Mesendoderm (in vitro differentiated cells): Measurements from ENCODE around the gene AMDHD2. TPM values are rescaled to one million over a fixed set of nuclear protein-coding genes. Genes with fewer than 3 reads are reported as not detected.

Source experiments
- DNase-seq: peaks from one replicate; pipeline ENCODE4 v3.0.0; 2013
- H2AK5ac ChIP-seq: 2 replicates; pipeline ENCODE4 v1.6.1; 2013; ENCODE audit warnings: low read length, inconsistent platforms
- H2BK120ac ChIP-seq: 2 replicates; pipeline ENCODE4 v1.6.1; 2013; ENCODE audit warnings: low read depth, mild to moderate bottlenecking, low read length, moderate library complexity, mixed read lengths
- H2BK15ac ChIP-seq: replicated peaks from 2 replicates; pipeline ENCODE4 v1.6.1; 2013; ENCODE audit warnings: low read depth, mild to moderate bottlenecking, moderate library complexity
- H2BK5ac ChIP-seq: 2 replicates; pipeline ENCODE4 v1.6.1; 2013; ENCODE audit warnings: low read length, inconsistent platforms
- H3K18ac ChIP-seq: 2 replicates; pipeline ENCODE4 v1.6.1; 2013; ENCODE audit warnings: mild to moderate bottlenecking, low read length, mixed read lengths
- H3K23ac ChIP-seq: one replicate; pipeline ENCODE4 v1.6.1; 2013; ENCODE audit warnings: low read length
- H3K27ac ChIP-seq: 2 replicates; pipeline ENCODE4 v1.5.1; 2013; ENCODE audit warnings: low read depth, mild to moderate bottlenecking, inconsistent platforms, low read length, moderate library complexity
- H3K27me3 ChIP-seq: 2 replicates; pipeline ENCODE4 v1.6.1; 2013; ENCODE audit warnings: low read length, control low read depth, mild to moderate bottlenecking, inconsistent platforms; ENCODE audit not compliant: insufficient read depth, poor library complexity
- H3K36me3 ChIP-seq: 2 replicates; pipeline ENCODE4 v1.6.1; 2013; ENCODE audit warnings: low read length, inconsistent platforms; ENCODE audit not compliant: control insufficient read depth, insufficient read depth
- H3K4ac ChIP-seq: one replicate; pipeline ENCODE4 v1.6.1; 2013; ENCODE audit warnings: low read depth, mild to moderate bottlenecking, low read length, moderate library complexity
- H3K4me1 ChIP-seq: 2 replicates; pipeline ENCODE4 v1.6.1; 2013; ENCODE audit warnings: low read depth, low read length, inconsistent platforms; ENCODE audit not compliant: control insufficient read depth
- H3K4me2 ChIP-seq: 2 replicates; pipeline ENCODE4 v1.6.1; 2013; ENCODE audit warnings: low read length
- H3K4me3 ChIP-seq: 2 replicates; pipeline ENCODE4 v1.5.1; 2013; ENCODE audit warnings: mild to moderate bottlenecking, low read length
- H3K56ac ChIP-seq: one replicate; pipeline ENCODE4 v1.6.1; 2013; ENCODE audit warnings: low read length
- H3K79me1 ChIP-seq: 2 replicates; pipeline ENCODE4 v1.6.1; 2013; ENCODE audit warnings: low read length, inconsistent platforms
- H3K79me2 ChIP-seq: 2 replicates; pipeline ENCODE4 v1.6.1; 2013; ENCODE audit warnings: mild to moderate bottlenecking, low read length; ENCODE audit not compliant: control insufficient read depth, insufficient read depth
- H3K9ac ChIP-seq: 2 replicates; pipeline ENCODE4 v1.6.1; 2013; ENCODE audit warnings: low read length, inconsistent platforms
- H4K5ac ChIP-seq: one replicate; pipeline ENCODE4 v1.6.1; 2013; ENCODE audit warnings: low read length
- H4K8ac ChIP-seq: one replicate; pipeline ENCODE4 v1.6.1; 2013; ENCODE audit warnings: low read depth, mild to moderate bottlenecking, control low read depth, low read length, moderate library complexity
- whole genome bisulfite sequencing: extraction: QIAGEN DNeasy Blood & Tissue Kit; methylation state at CpG from one replicate; pipeline ENCODE4 v1.1.7; 2013; ENCODE audit warnings: low lambda C conversion rate, missing lambda C conversion rate; ENCODE audit not compliant: insufficient coverage; ENCODE audit errors: extremely low coverage; 5-methylcytosine and 5-hydroxymethylcytosine counted together
- polyA plus RNA-seq, 2 experiments: library from polyadenylated mRNA; stranded (reverse); fragments of 200-250 nt; gene quantifications; one replicate each; pipeline ENCODE4 v1.2.3, GENCODE V29; 2013

The AMDHD2 gene, protein sequence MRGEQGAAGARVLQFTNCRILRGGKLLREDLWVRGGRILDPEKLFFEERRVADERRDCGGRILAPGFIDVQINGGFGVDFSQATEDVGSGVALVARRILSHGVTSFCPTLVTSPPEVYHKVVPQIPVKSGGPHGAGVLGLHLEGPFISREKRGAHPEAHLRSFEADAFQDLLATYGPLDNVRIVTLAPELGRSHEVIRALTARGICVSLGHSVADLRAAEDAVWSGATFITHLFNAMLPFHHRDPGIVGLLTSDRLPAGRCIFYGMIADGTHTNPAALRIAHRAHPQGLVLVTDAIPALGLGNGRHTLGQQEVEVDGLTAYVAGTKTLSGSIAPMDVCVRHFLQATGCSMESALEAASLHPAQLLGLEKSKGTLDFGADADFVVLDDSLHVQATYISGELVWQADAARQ
- 8.0 TPM for polyA plus RNA-seq (2013, experiment 1 of 2)
- 8.4 TPM for polyA plus RNA-seq (2013, experiment 2 of 2)

GRCh38 chr16:2520097-2520783 is at the start of gene AMDHD2:
TSS of gene AMDHD2 (plus strand) at chr16:2520371. CDS start at chr16:2520459, 88 bp downstream.
- Histone ChIP-seq H3K36me3 (no peaks in the 10 kb centered on the region), H3K4me1 (no peaks in the 10 kb centered on the region), H2BK5ac (no peak within 1 kb of the TSS), H3K27ac (no peak within 1 kb of the TSS), H4K5ac (no peak within 1 kb of the TSS), H3K79me1 (peaks cover 13% of the 10 kb centered on the region), H3K56ac (peak within 1 kb of the TSS; percentile 85), H4K8ac (no peak within 1 kb of the TSS), H2AK5ac (no peak within 1 kb of the TSS), H3K23ac (no peak within 1 kb of the TSS), H2BK15ac (no peak within 1 kb of the TSS), H3K18ac (no peak within 1 kb of the TSS), H2BK120ac (no peak within 1 kb of the TSS), H3K4me3 (peak within 1 kb of the TSS; percentile 65), H3K4ac (peak within 1 kb of the TSS; percentile 56), H3K27me3 (no peaks in the 10 kb centered on the region), H3K4me2 (peak within 1 kb of the TSS; percentile 81), H3K9ac (peak within 1 kb of the TSS; percentile 85), H3K79me2 (peaks cover 40% of the 10 kb centered on the region)
- WGBS: no CpG with 5 or more reads among the region's 83 CpGs
- peak; percentile 93 for DNase-seq

DNA sequence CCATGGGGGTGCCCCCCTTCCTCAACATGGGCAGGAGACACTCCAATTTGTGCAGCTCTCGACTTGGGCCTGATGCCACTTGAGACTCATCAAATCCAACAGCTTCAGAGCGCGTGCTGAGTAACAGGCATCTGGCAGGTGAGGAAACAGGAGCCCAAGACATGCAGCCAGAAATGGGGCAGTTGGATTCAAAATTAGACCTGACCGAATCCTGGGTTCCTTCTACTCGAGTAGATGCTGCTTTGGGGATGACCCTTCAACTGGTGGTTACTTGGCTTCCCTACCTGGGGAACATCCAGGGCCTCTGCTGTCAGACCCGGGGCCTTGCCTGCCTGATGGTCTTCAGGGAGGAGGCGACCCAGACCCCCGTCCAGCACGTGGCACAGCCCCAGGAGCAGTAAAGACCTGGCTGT is 49.6 kb upstream of the AMDHD2 start:
- H3K4ac ChIP-seq: no peak overlapping the region
- no peak overlapping the region for H3K9ac ChIP-seq
- H2BK15ac ChIP-seq: no peak overlapping the region
- H4K5ac ChIP-seq: no peak overlapping the region
- no peak for DNase-seq
- no peak overlapping the region for H3K27ac ChIP-seq
- no peak overlapping the region for H2BK5ac ChIP-seq
- no peaks in the 10 kb centered on the region for H3K79me1 ChIP-seq
- no peaks in the 10 kb centered on the region for H3K79me2 ChIP-seq
- no peak overlapping the region for H3K4me2 ChIP-seq
- no peak overlapping the region for H3K4me3 ChIP-seq
- WGBS: no CpG with 5 or more reads among the region's 9 CpGs
- H3K18ac ChIP-seq: no peak overlapping the region
- H3K27me3 ChIP-seq: peaks cover 9% of the 10 kb centered on the region
- H3K36me3 ChIP-seq: no peaks in the 10 kb centered on the region
- no peak overlapping the region for H4K8ac ChIP-seq
- H2BK120ac ChIP-seq: no peak overlapping the region
- no peak overlapping the region for H3K23ac ChIP-seq
- no peak overlapping the region for H2AK5ac ChIP-seq
- no peak overlapping the region for H3K56ac ChIP-seq
- H3K4me1 ChIP-seq: no peaks in the 10 kb centered on the region

- Histone ChIP-seq H3K9ac (no peak within 1 kb of the TSS), H3K27me3 (peaks cover 9% of the 10 kb centered on the region), H3K18ac (no peak within 1 kb of the TSS), H3K36me3 (no peaks in the 10 kb centered on the region), H2BK15ac (no peak within 1 kb of the TSS), H3K4me2 (peak within 1 kb of the TSS; percentile 9), H2BK5ac (no peak within 1 kb of the TSS), H3K79me1 (no peaks in the 10 kb centered on the region), H3K79me2 (no peaks in the 10 kb centered on the region), H2BK120ac (no peak within 1 kb of the TSS), H3K27ac (no peak within 1 kb of the TSS), H3K4ac (no peak within 1 kb of the TSS), H2AK5ac (no peak within 1 kb of the TSS), H4K8ac (no peak within 1 kb of the TSS), H3K4me3 (no peak within 1 kb of the TSS), H3K4me1 (no peaks in the 10 kb centered on the region), H3K23ac (no peak within 1 kb of the TSS), H4K5ac (no peak within 1 kb of the TSS), H3K56ac (peak within 1 kb of the TSS; percentile 25)
- no CpG with 5 or more reads among the region's 59 CpGs for WGBS
- peak; percentile 43 for DNase-seq
Observed at GRCh38 chr16:2471016-2471652, 49.0 kb upstream of the AMDHD2 start, which contains the start of gene NTN3. TSS of gene NTN3 (plus strand) at chr16:2471297. CDS start at chr16:2471702, 405 bp downstream.

DNA sequence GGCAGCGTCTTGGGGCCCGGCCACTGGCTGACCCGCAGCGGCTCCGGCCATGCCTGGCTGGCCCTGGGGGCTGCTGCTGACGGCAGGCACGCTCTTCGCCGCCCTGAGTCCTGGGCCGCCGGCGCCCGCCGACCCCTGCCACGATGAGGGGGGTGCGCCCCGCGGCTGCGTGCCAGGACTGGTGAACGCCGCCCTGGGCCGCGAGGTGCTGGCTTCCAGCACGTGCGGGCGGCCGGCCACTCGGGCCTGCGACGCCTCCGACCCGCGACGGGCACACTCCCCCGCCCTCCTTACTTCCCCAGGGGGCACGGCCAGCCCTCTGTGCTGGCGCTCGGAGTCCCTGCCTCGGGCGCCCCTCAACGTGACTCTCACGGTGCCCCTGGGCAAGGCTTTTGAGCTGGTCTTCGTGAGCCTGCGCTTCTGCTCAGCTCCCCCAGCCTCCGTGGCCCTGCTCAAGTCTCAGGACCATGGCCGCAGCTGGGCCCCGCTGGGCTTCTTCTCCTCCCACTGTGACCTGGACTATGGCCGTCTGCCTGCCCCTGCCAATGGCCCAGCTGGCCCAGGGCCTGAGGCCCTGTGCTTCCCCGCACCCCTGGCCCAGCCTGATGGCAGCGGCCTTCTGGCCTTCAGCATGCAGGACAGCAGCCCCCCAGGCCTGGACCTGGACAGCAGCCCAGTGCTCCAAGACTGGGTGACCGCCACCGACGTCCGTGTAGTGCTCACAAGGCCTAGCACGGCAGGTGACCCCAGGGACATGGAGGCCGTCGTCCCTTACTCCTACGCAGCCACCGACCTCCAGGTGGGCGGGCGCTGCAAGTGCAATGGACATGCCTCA is 48.3 kb upstream of the AMDHD2 start:
- peaks cover 9% of the 10 kb centered on the region for H3K27me3 ChIP-seq
- no peak overlapping the region for H3K4me3 ChIP-seq
- no peaks in the 10 kb centered on the region for H3K4me1 ChIP-seq
- H3K27ac ChIP-seq: no peak overlapping the region
- H3K23ac ChIP-seq: no peak overlapping the region
- no peak overlapping the region for H3K9ac ChIP-seq
- H2BK15ac ChIP-seq: no peak overlapping the region
- no peak overlapping the region for H4K8ac ChIP-seq
- no peaks in the 10 kb centered on the region for H3K79me2 ChIP-seq
- no peak overlapping the region for H4K5ac ChIP-seq
- no peaks in the 10 kb centered on the region for H3K36me3 ChIP-seq
- H2BK5ac ChIP-seq: no peak overlapping the region
- WGBS: no CpG with 5 or more reads among the region's 61 CpGs
- no peak for DNase-seq
- no peak overlapping the region for H3K4me2 ChIP-seq
- peak overlapping the region; percentile 25 for H3K56ac ChIP-seq
- no peak overlapping the region for H3K4ac ChIP-seq
- no peak overlapping the region for H2AK5ac ChIP-seq
- H3K18ac ChIP-seq: no peak overlapping the region
- no peak overlapping the region for H2BK120ac ChIP-seq
- H3K79me1 ChIP-seq: no peaks in the 10 kb centered on the region

- Histone ChIP-seq H3K9ac (no peak overlapping the region), H2BK5ac (no peak overlapping the region), H2AK5ac (no peak overlapping the region), H3K27ac (no peak overlapping the region), H3K4ac (no peak overlapping the region), H3K36me3 (no peaks in the 10 kb centered on the region), H2BK120ac (no peak overlapping the region), H3K23ac (no peak overlapping the region), H3K27me3 (peaks cover 9% of the 10 kb centered on the region), H2BK15ac (no peak overlapping the region), H3K79me2 (no peaks in the 10 kb centered on the region), H3K4me1 (no peaks in the 10 kb centered on the region), H3K4me2 (no peak overlapping the region), H3K79me1 (no peaks in the 10 kb centered on the region), H3K56ac (no peak overlapping the region), H4K5ac (no peak overlapping the region), H3K4me3 (no peak overlapping the region), H3K18ac (no peak overlapping the region), H4K8ac (no peak overlapping the region)
- WGBS: no CpG with 5 or more reads among the region's 27 CpGs
- no peak for DNase-seq
Observed at GRCh38 chr16:2472488-2472864, 47.7 kb upstream of the AMDHD2 start.
